SK-N-SH (cell line): ENCODE results near the gene PDIA5. TPM values are rescaled to one million over a fixed set of nuclear protein-coding genes. Genes with fewer than 3 reads are reported as not detected.

Experiments
- CTCF ChIA-PET: fragments of 300-600, 350-600 bp; formaldehyde crosslinking; extraction: SDS; loops from one replicate; lab custom pipeline; 2021; lab: Yijun Ruan, JAX
- POLR2A ChIA-PET: fragments of 350-600 bp; sonication (Branson Sonifier 250); formaldehyde crosslinking; extraction: SDS; loops from one replicate; lab custom pipeline; 2020; ENCODE audit warnings: antibody characterized with exemption, inconsistent platforms; lab: Yijun Ruan, JAX
- DNase-seq: peaks from one replicate; pipeline ENCODE4 v3.0.0; 2012
- H2AFZ ChIP-seq: fragments of 200-600 bp; sonication (generic); 2 replicates; pipeline ENCODE4 v1.8.1; 2016; ENCODE audit warnings: antibody characterized with exemption, mild to moderate bottlenecking, low read depth
- H3F3A ChIP-seq: fragments of 200-600 bp; sonication (generic); replicated peaks from 2 replicates; pipeline ENCODE3; 2016; ENCODE audit warnings: antibody characterized with exemption, mild to moderate bottlenecking; ENCODE audit not compliant: insufficient read depth
- H3K27ac ChIP-seq, 2 experiments: fragments of 200-500 bp in 1 of 2; fragments of 200-600 bp in 1 of 2; sonication (Bioruptor generic) in 1 of 2; sonication (generic), shearing (Covaris generic) in 1 of 2; 2 replicates each; pipeline versions ENCODE4 v1.5.1 to v1.6.1; 2014 to 2016; ENCODE audit warnings: low read depth in 2 of 2, inconsistent platforms in 1 of 2, low read length in 1 of 2, mild to moderate bottlenecking in 1 of 2, mixed read lengths in 1 of 2
- H3K27me3 ChIP-seq: fragments of 200-600 bp; sonication (generic), shearing (Covaris generic); 2 replicates; pipeline ENCODE4 v1.6.1; 2016; ENCODE audit warnings: mixed run types; ENCODE audit not compliant: insufficient read depth
- H3K36me3 ChIP-seq, 2 experiments: fragments of 200-500 bp in 1 of 2; fragments of 200-600 bp in 1 of 2; sonication (Bioruptor generic) in 1 of 2; sonication (generic) in 1 of 2; replicated peaks in 1 of 2; 2 replicates each; pipeline versions ENCODE3 to v1.5.1; 2014 to 2016; ENCODE audit warnings: low read length in 1 of 2, mild to moderate bottlenecking in 1 of 2; ENCODE audit not compliant: insufficient read depth in 2 of 2, control insufficient read depth in 1 of 2
- H3K4me1 ChIP-seq, 2 experiments: fragments of 200-500 bp in 1 of 2; fragments of 200-600 bp in 1 of 2; sonication (Bioruptor generic) in 1 of 2; sonication (generic), shearing (Covaris generic) in 1 of 2; 2 replicates each; pipeline versions ENCODE4 v1.5.1 to v1.6.1; 2014 to 2016; ENCODE audit warnings: low read depth in 1 of 2, low read length in 1 of 2, mixed run types in 1 of 2; ENCODE audit not compliant: insufficient read depth in 2 of 2, control insufficient read depth in 1 of 2
- H3K4me2 ChIP-seq: fragments of 200-600 bp; sonication (generic), shearing (Covaris generic); 2 replicates; pipeline ENCODE4 v1.6.1; 2017; ENCODE audit warnings: mixed run types
- H3K4me3 ChIP-seq, 2 experiments: fragments of 200-500 bp in 1 of 2; fragments of 200-600 bp in 1 of 2; sonication (Bioruptor generic) in 1 of 2; sonication (generic), shearing (Covaris generic) in 1 of 2; 2 replicates each; pipeline versions ENCODE4 v1.5.1 to v1.8.1; 2014 to 2016; ENCODE audit warnings: low read depth in 2 of 2, inconsistent platforms in 1 of 2, low read length in 1 of 2, mild to moderate bottlenecking in 1 of 2, mixed read lengths in 1 of 2, moderate library complexity in 1 of 2
- H3K79me2 ChIP-seq: fragments of 200-600 bp; sonication (generic); 2 replicates; pipeline ENCODE4 v1.8.1; 2017; ENCODE audit warnings: mild to moderate bottlenecking; ENCODE audit not compliant: insufficient read depth
- H3K9ac ChIP-seq: fragments of 200-600 bp; sonication (generic); 2 replicates; pipeline ENCODE4 v1.6.1; 2017; ENCODE audit warnings: mixed run types
- H3K9me2 ChIP-seq: fragments of 200-600 bp; sonication (generic); 2 replicates; pipeline ENCODE4 v1.6.1; 2017; ENCODE audit warnings: mixed run types
- H3K9me3 ChIP-seq: fragments of 200-600 bp; sonication (generic); 2 replicates; pipeline ENCODE4 v1.6.1; 2017; ENCODE audit warnings: mixed run types, mild to moderate bottlenecking, moderate library complexity
- H4K20me1 ChIP-seq: fragments of 200-600 bp; sonication (generic); 2 replicates; pipeline ENCODE4 v1.6.1; 2017; ENCODE audit warnings: mild to moderate bottlenecking, mixed run types; ENCODE audit not compliant: insufficient read depth
- CTCF ChIP-seq: fragments of 200-600 bp; sonication (generic); IDR thresholded peaks from 2 replicates; pipeline ENCODE4 v1.6.1; 2017; ENCODE audit warnings: antibody characterized with exemption, mild to moderate bottlenecking, moderate library complexity
- ELF1 ChIP-seq: IDR thresholded peaks from 2 replicates; pipeline ENCODE4 v1.4.0; 2012
- EP300 ChIP-seq, 2 experiments: IDR thresholded peaks; 2 replicates each; pipeline versions ENCODE4 v1.4.0 to v1.6.1; 2012; ENCODE audit warnings: borderline replicate concordance in 1 of 2, low read depth in 1 of 2, low read length in 1 of 2
- EZH2phosphoT487 ChIP-seq: fragments of 200-600 bp; sonication (generic); IDR thresholded peaks from 2 replicates; pipeline ENCODE4 v1.6.1; 2017; ENCODE audit warnings: low read depth, mixed run types, mild to moderate bottlenecking, antibody characterized with exemption, moderate library complexity, borderline replicate concordance
- FOXJ3 ChIP-seq: sonication (generic); formaldehyde crosslinking; IDR thresholded peaks from 2 replicates; pipeline ENCODE4 v1.5.1; 2020; ENCODE audit warnings: mild to moderate bottlenecking, missing genetic modification reagents
- IRF3 ChIP-seq: fragments of 150-350 bp; IDR thresholded peaks from 2 replicates; pipeline ENCODE4 v1.6.1; 2016; ENCODE audit warnings: mild to moderate bottlenecking, low read depth, low read length
- JUND ChIP-seq: IDR thresholded peaks from 2 replicates; pipeline ENCODE4 v1.4.0; 2012
- MEF2A ChIP-seq: IDR thresholded peaks from 2 replicates; pipeline ENCODE4 v1.4.0; 2012; ENCODE audit warnings: low read depth, borderline replicate concordance
- MXI1 ChIP-seq: IDR thresholded peaks from 2 replicates; pipeline ENCODE4 v1.6.1; 2012; ENCODE audit warnings: mild to moderate bottlenecking, low read depth, low read length, improper control_type of control experiment
- NFIC ChIP-seq: IDR thresholded peaks from 2 replicates; pipeline ENCODE4 v1.4.0; 2012; ENCODE audit warnings: borderline replicate concordance
- NRF1 ChIP-seq: IDR thresholded peaks from 2 replicates; pipeline ENCODE4 v1.6.1; 2012; ENCODE audit warnings: low read depth, mild to moderate bottlenecking, low read length
- RCOR1 ChIP-seq: fragments of 150-350 bp; IDR thresholded peaks from 2 replicates; pipeline ENCODE4 v1.6.1; 2017; ENCODE audit warnings: antibody characterized with exemption, low read length
- REST ChIP-seq: IDR thresholded peaks from 2 replicates; pipeline ENCODE4 v1.6.1; 2012; ENCODE audit warnings: mild to moderate bottlenecking, low read depth, low read length, moderate library complexity
- RFX5 ChIP-seq: IDR thresholded peaks from 2 replicates; pipeline ENCODE4 v1.6.1; 2012; ENCODE audit warnings: mild to moderate bottlenecking, improper control_type of control experiment, low read length
- SIN3A ChIP-seq: IDR thresholded peaks from 2 replicates; pipeline ENCODE4 v1.6.1; 2012; ENCODE audit warnings: low read depth, mild to moderate bottlenecking, low read length, moderate library complexity, borderline replicate concordance
- TAF1 ChIP-seq: IDR thresholded peaks from 2 replicates; pipeline ENCODE4 v1.6.1; 2012; ENCODE audit warnings: low read depth, mild to moderate bottlenecking, low read length, moderate library complexity, borderline replicate concordance
- TCF12 ChIP-seq: IDR thresholded peaks from 2 replicates; pipeline ENCODE4 v1.4.0; 2012
- USF1 ChIP-seq: IDR thresholded peaks from 2 replicates; pipeline ENCODE4 v1.4.0; 2012; ENCODE audit warnings: low read depth, borderline replicate concordance
- YY1 ChIP-seq: IDR thresholded peaks from 2 replicates; pipeline ENCODE4 v1.4.0; 2012; ENCODE audit warnings: low read depth, mild to moderate bottlenecking
- ZBTB33 ChIP-seq: IDR thresholded peaks from 2 replicates; pipeline ENCODE4 v1.4.0; 2012; ENCODE audit warnings: low read depth, borderline replicate concordance
- WGBS: methylation state at CpG from one replicate; pipeline ENCODE4 v1.1.6; 2017; ENCODE audit warnings: low lambda C conversion rate; 5-methylcytosine and 5-hydroxymethylcytosine counted together
- polyA plus RNA-seq, 3 experiments: library from polyadenylated mRNA; depleted of rRNA; stranded (reverse); fragments of >200 nt; gene quantifications; 2 replicates each; pipeline ENCODE4 v1.2.3, GENCODE V29; 2012

The PDIA5 gene
- polyA plus RNA-seq, 1 of the 3 experiments (the other 2 are of a cell fraction): 28.6 TPM

GRCh38 chr3:123072152-123072551 lies 5.3 kb downstream of the PDIA5 start:
- Histone ChIP-seq H3K4me1 (peaks cover 16 to 58% of the 10 kb centered on the region in 2 experiments; a peak in 3 of 4 replicates), H3K27ac (no peak overlapping the region), H3K9ac (no peak overlapping the region), H3K27me3 (no peaks in the 10 kb centered on the region), H3K79me2 (peaks cover 100% of the 10 kb centered on the region), H3K4me2 (no peak overlapping the region), H3K9me3 (no peaks in the 10 kb centered on the region), H4K20me1 (peaks cover 69% of the 10 kb centered on the region), H2AFZ (no peak overlapping the region), H3K36me3 (no peaks in the 10 kb centered on the region), H3K9me2 (no peaks in the 10 kb centered on the region), H3F3A (peaks cover 4% of the 10 kb centered on the region), H3K4me3 (no peak overlapping the region)
- WGBS: 98% methylated on average over 5 of the region's 5 CpGs
- ChIA-PET CTCF (interaction anchor here (1.0 to 1.9 kb wide), 4 partner anchors 9 to 58 kb away, joined by 3 to 13 read pairs (median 4); no protein-coding TSS in a partner anchor), POLR2A (interaction anchor here (1.6 kb wide), 1 partner anchor 10 kb away, joined by 3 read pairs; no protein-coding TSS in a partner anchor)
- DNase-seq: no peak
- TF ChIP-seq NRF1 (no peak), USF1 (no peak), ELF1 (no peak), MEF2A (no peak), RFX5 (no peak), YY1 (no peak), JUND (no peak), FOXJ3 (CRISPR knock-in tag) (no peak), REST (no peak), TCF12 (no peak), NFIC (no peak), MXI1 (no peak), RCOR1 (no peak), EZH2phosphoT487 (no peak), SIN3A (no peak)

- H3K4me3 ChIP-seq: no peak overlapping the region
- H3K4me2 ChIP-seq: no peak overlapping the region
- no peak for DNase-seq
- H3K27me3 ChIP-seq: no peaks in the 10 kb centered on the region
- H3K36me3 ChIP-seq: no peaks in the 10 kb centered on the region
- no peaks in the 10 kb centered on the region for H3K9me3 ChIP-seq
- no peaks in the 10 kb centered on the region for H3K9me2 ChIP-seq
- ChIA-PET CTCF (interaction anchor here (1.4 to 1.9 kb wide), 2 partner anchors 8 to 57 kb away, joined by 4 to 13 read pairs; no protein-coding TSS in a partner anchor), POLR2A (no interaction called here)
- no peak overlapping the region for H3K9ac ChIP-seq
- no peak overlapping the region for H3K27ac ChIP-seq
- peaks cover 4% of the 10 kb centered on the region for H3F3A ChIP-seq
- peaks cover 16 to 61% of the 10 kb centered on the region in 2 experiments; a peak in 3 of 4 replicates for H3K4me1 ChIP-seq
- H2AFZ ChIP-seq: no peak overlapping the region
- H3K79me2 ChIP-seq: peaks cover 100% of the 10 kb centered on the region
- H4K20me1 ChIP-seq: peaks cover 73% of the 10 kb centered on the region
- WGBS: 100% methylated on average over 1 of the region's 1 CpG
- TF ChIP-seq ZBTB33: no peak
- no peak for TF ChIP-seq TAF1
- no peak for TF ChIP-seq NFIC
- no peak for TF ChIP-seq RFX5
- no peak for TF ChIP-seq CTCF
- TF ChIP-seq EP300 (IDR thresholded peaks at IDR 0.05; ENCODE audit: borderline replicate concordance in 1 of 2, low read depth in 1 of 2, low read length in 1 of 2): no peak
- TF ChIP-seq IRF3: no peak
Observed at GRCh38 chr3:123072564-123072963, 5.7 kb downstream of the PDIA5 start.
